NCI-H1092 treated with DMSO at 0.1 percent for 48 hours (cell line): Measurements from ENCODE around the gene SCYGR1.
"Not testable (repeated sequence)": the region's sequence is repeated elsewhere in the genome, so short reads cannot be mapped to it uniquely, and the experiment has no call there.

Source experiments
- DNase-seq: peaks from one replicate; lab custom pipeline; 2025; lab: John Stamatoyannopoulos, UW

The SCYGR1 gene

GRCh38 chr2:227370791-227371312 lies 16.9 kb downstream of the SCYGR1 start:
- no peak for DNase-seq

DNA sequence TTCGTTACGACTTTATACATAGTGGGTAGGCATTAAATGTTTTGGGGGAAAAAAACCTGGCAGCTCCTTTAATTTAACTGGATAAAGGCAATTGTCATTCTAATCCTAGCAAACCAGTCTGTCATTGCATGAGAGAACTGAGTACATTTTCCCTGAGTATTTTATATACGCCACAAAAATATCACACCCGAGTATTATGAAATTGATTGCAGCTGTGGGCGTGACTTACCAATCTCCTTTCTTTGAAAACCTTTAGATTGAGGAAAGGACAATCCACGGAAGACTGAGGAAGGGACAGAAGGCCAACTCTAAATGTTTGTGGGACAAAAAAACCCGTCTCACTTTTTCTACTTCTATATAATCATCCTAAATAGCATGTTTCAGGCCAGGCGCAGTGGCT lies 17.7 kb downstream of the SCYGR1 start:
- no peak for DNase-seq

- no peak for DNase-seq
These were observed 19.2 kb downstream of the SCYGR1 start for GRCh38 chr2:227368574-227368973.

GRCh38 chr2:227367427-227367795 lies 20.3 kb downstream of the SCYGR1 start:
- no peak for DNase-seq

DNA sequence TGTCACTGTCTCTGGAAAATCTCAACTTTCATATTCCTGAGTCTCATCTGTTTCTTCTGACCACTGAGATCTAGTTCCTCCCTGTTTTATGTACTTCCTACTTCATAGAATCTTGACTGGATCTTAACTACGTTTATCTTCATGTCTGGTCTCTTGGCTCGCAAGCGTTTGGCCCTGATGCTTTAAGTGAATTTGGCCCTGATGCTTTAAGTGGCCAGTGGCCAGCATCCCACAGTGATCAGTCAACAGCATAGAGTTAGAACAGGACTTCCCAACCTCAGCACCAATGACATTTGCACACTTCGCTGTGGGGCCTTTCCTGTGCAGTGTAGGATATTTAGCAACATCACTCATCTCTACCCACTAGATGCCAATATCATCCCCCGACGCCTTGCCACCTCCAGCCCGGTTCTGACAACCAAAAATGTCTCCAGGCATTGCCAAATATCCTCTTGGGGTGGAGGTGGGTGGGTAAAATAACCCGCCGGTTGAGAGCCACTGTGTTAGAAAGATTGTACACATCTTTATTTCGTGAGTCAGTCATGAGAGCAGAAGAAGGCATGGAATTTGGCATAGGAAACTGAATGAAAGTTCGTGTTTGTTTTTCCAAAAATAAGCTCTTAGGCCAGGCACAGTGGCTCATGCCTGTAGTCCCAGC lies 20.9 kb downstream of the SCYGR1 start:
- no peak for DNase-seq

DNA sequence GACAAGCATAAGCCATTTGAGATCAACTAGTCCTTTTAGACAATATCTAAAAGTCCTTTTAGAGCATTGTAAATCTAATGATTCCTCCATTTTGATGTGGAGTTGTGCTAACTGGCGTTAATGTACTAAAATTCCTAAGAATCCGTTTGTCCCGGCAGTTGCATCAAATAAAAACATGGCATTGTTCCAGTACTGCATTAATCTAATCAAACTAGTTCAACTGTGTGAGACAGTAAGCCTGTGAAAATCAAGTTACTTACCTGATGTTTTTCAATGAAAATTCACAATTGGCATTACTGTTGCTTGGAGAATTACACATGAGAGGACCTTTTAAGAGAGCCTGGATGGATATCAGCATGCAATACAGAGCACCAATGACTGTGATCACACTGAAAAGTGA lies 21.9 kb downstream of the SCYGR1 start:
- DNase-seq: no peak

DNA sequence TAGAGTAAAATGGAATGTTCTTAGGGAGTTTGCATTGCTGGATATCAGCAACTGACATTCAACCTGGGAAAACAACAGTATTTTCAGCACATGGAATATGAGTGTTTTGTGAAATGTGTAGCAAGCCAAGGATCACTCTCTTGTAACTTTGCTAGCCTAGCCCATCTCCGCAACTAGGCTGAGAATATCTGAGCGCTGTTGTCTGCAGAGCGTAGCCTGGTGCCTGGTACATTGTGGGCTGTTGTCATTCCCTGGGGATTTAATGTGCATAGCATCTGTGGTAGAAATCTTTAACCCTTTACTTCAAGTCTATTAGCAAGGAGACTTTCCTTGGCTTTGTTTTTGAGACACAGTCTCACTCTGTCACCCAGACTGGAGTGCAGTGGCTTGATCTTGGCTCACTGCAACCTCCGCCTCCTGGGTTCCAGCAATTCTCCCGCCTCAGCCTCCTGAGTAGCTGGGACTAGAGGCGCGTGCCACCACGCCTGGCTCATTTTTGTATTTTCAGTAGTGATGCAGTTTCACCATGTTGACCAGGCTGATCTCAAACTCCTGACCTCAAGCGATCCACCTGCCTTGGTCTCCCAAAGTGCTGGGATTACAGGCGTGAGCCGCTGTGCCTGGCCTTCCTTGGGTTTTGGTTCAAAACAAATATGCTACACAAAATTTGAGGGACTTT lies 23.0 kb downstream of the SCYGR1 start:
- DNase-seq: not testable (repeated sequence)

- no peak for DNase-seq
These were observed 24.0 kb downstream of the SCYGR1 start for GRCh38 chr2:227363756-227364155.

GRCh38 chr2:227360351-227360750 lies 27.4 kb downstream of the SCYGR1 start:
- DNase-seq: no peak

DNA sequence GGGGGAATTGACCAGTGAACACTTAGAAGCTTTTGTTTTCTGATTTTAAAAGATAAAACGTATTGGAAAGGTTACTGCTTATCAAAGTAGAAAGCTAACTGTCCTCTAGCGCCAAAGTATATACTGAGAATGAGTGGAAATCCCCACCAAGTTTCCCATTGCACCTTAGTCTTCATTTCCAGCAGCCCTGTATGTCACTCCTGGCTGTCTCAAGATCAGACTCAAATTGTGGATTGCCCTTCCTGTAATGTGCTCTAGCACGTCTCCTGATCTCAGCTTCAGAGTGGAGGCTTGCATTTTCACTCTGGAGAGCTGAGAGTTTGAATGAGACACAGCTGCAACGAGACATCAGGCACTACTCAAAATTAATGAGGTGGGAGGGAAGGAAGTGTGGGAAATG lies 36.1 kb downstream of the SCYGR1 start:
- no peak for DNase-seq

- no peak for DNase-seq
These were observed 37.6 kb downstream of the SCYGR1 start for GRCh38 chr2:227349989-227350612.

- DNase-seq: no peak
These were observed 39.4 kb downstream of the SCYGR1 start for GRCh38 chr2:227348324-227348723.

- no peak for DNase-seq
These were observed 40.6 kb downstream of the SCYGR1 start for GRCh38 chr2:227347117-227347516.

DNA sequence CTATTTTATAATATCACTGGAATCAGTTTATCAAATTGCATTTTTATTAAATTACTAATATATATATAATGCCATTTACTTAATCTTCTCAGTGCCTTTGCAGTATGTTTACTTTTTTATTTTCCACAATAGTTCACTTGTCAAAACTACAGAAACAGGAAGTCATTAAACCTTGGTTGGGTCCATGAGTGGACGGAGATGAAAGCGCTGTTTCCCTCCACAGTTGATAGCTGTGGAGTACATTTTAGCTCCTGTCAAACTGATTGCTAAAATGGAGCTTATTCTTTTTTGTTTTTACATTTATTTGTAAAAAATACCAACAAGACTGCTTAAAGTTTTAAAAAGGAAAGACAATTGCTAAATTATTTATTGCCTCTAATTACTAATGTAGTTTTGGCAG lies 43.5 kb downstream of the SCYGR1 start:
- no peak for DNase-seq

DNA sequence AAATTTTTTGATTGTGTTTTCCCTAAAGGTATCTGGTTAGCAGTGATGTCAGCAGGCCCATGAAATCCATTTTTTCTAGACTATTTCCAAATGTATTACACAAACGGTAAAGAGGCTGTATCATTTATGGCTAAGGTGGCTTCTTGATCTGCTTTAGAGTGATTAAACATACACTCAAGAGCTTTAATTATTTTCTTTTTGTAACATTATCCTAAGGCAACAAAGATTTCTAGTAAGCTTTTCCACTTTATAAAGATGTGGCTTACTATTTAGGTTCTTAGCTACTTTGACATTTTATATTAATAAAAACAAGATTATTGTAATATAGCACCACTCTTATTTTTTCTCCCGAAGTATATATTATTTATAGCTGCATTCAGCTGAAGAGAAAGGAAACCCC lies 46.2 kb downstream of the SCYGR1 start:
- DNase-seq: no peak

- no peak for DNase-seq
These were observed 47.6 kb downstream of the SCYGR1 start for GRCh38 chr2:227340106-227340505.

GRCh38 chr2:227339098-227339599 lies 48.6 kb downstream of the SCYGR1 start:
- no peak for DNase-seq
